Uterus (tissue), 2 donors: Measurements from ENCODE around the gene CARMIL3.
"Not testable (repeated sequence)": the region's sequence is repeated elsewhere in the genome, so short reads cannot be mapped to it uniquely, and the experiment has no call there.

Experiments
- CTCF ChIP-seq, 4 experiments: fragments of 200-600 bp in 2 of 4; fragments of 450-650 bp in 2 of 4; sonication (generic) in 2 of 4; IDR thresholded peaks; one replicate each; pipeline ENCODE4 v1.5.1; 2016 to 2019; ENCODE audit warnings: antibody characterized with exemption in 4 of 4, mild to moderate bottlenecking in 2 of 4, moderate library complexity in 1 of 4
- POLR2A ChIP-seq, 2 donors: fragments of 450-650 bp; IDR thresholded peaks; one replicate each; pipeline ENCODE4 v1.6.1; 2016; ENCODE audit warnings: antibody characterized with exemption in 2 of 2, mild to moderate bottlenecking in 1 of 2, moderate library complexity in 1 of 2

GRCh38 chr14:24018978-24019377 is 32.8 kb upstream of the CARMIL3 start:
- TF ChIP-seq POLR2A, CTCF (IDR thresholded peaks at IDR 0.05): not testable (repeated sequence)
